GM08714 (cell line): ENCODE measurements around the gene NVL.

Experiments
- H3K4me3 ChIP-seq: fragments of 200-500 bp; sonication (Bioruptor generic); 2 replicates; pipeline ENCODE4 v1.5.1; 2014; ENCODE audit warnings: mild to moderate bottlenecking, low read length, inconsistent platforms
- ZNF274 ChIP-seq: IDR thresholded peaks from 2 replicates; pipeline ENCODE4 v1.6.1; 2012; ENCODE audit warnings: mild to moderate bottlenecking, low read depth, low read length

The NVL gene

DNA sequence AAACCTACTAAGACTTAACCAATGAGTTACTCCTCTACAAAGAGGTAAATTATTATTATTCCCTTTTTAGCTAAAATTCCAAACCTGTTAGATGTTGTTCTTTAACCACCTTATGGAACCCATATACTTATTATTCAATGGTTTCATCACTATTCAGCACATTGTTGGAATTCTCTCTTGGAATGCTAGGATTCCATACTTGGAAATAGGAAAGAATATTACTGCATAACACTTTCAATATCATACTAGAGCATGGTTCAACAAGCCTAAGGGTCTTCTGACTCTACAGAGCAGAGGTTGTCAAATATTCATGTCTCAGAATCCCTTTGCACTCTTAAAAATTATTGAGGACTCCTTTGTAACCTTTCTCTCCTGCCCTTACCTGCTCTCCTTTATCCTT, 77.5 kb downstream of the NVL start:
- TF ChIP-seq ZNF274 = no peak

DNA sequence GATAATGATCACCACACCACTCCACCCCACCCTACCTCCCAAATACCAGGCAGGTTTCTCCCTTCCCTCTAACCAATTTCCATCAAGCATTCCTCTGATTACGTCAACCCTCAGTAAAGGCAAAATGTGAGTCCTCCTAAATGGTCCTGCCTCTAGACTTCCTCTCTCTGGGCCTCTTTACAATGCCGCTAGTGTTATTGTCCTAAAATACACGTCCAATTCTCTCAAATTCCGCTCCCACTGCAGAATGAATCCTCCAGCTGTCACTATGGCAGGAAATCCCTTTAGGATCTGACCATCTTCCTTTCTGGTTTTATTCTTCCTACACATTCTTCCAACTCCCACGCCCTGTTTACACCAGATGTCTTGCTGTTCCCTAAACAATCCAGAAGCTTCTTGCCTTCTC, 78.2 kb downstream of the NVL start:
- no peak overlapping the region for H3K4me3 ChIP-seq
- TF ChIP-seq ZNF274 = no peak

More for the DNA sequence above, 77.5 kb downstream of the NVL start:
- no peak overlapping the region for H3K4me3 ChIP-seq

DNA sequence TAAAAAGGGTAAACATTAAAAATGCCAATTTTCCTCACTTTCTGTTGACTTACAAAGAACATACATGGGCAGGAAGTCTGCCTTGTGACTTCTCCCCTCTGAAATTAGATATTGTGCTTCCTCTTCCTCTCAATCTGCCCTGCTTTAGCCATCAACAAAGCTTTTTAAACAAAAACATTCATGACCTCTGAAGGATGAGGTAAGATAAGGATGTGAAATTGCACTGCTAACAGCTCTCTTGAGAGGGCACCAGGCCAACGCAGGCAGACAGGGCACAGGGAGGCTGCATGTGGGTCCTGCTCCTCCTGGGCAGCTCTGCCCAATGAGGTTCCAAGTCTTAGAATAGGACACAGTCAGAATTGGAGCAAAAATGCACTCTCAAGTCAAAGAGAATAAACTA, 84.8 kb downstream of the NVL start:
- no peak for TF ChIP-seq ZNF274
- H3K4me3 ChIP-seq = no peak overlapping the region

DNA sequence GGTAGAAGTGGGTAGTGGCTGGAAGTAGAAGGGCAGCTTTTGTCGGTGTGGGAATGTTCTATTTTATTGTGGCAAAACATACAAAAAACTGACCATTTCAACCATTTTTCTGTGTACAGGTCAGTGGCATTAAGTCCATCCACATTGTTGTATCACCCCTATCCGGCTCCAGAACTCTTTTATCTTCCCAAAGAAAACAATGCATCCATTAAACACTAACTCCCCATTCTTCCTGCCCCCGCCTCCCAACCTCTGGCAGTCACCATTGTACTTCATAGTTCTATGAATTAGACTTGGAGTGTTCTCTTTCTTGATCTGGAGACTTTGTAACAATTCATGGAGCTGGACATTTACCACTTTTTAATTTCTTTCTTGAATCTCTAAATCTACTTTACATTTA, 91.2 kb downstream of the NVL start:
- no peak overlapping the region for H3K4me3 ChIP-seq
- TF ChIP-seq ZNF274 = no peak

- TF ChIP-seq ZNF274 = no peak
- no peak overlapping the region for H3K4me3 ChIP-seq
These were observed 91.8 kb downstream of the NVL start for GRCh38 chr1:224238212-224238611.

DNA sequence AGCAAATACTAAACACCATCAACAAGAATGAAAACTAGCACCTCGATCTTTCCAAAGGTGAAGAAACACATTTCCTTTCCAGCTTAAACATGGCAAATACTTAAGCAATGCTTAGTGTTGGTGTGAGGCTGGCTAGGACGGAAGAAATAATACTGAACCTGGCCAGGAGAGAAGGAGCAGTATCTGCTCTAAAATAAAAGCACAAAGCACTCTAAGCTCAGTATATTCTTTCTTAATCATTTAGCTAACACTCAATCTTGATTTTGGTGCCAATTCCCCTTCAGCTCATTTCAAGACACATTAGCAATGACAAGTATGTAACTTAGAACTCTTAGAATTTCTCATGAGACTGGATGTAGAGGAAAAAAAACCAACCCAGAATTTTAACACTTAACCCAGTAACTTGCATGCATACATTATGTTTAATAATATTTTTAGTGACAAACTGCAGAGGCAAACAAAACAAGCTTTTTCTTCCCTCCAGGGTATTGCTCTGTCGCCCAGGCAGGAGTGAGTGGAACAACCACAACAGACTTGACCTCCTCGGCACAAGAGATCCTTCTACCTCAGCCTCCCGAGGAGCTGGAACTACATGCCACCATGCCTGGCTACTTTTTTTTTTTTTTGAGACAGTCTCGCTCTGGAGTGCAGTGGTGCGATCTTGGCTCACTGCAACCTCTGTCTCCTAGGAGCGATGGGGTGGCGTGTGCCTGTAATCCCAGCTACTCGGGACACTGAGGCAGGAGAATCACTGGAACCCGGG, 92.7 kb downstream of the NVL start:
- no peak overlapping the region for H3K4me3 ChIP-seq
- TF ChIP-seq ZNF274 = no peak

- no peak overlapping the region for H3K4me3 ChIP-seq
These were observed 94.0 kb downstream of the NVL start for GRCh38 chr1:224235813-224236493.

DNA sequence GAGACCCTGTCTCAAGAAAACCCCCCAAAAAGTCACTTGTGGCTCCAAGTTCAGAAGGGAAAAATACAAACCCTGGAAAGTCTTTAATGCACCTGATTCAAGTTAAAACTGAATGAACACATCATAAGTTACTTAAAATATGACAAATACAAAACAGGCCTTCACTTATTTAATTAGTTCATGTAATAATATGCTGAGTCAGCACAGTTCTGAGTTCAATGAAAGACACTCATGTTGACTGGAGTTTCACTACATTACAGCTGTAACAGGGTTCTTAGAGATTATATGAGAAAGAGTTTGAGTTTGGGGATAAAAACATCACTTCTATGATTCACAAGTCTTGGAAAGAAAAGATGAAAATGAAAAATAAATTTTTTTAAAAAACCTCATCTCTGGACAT, 96.0 kb downstream of the NVL start:
- no peak overlapping the region for H3K4me3 ChIP-seq
- TF ChIP-seq ZNF274 = no peak

More at GRCh38 chr1:224235813-224236493, 94.0 kb downstream of the NVL start:
- TF ChIP-seq ZNF274 = no peak

GRCh38 chr1:224226849-224227502, 103.0 kb downstream of the NVL start:
- TF ChIP-seq ZNF274 = no peak

GRCh38 chr1:224223819-224224714, 105.9 kb downstream of the NVL start:
- no peak overlapping the region for H3K4me3 ChIP-seq
- no peak for TF ChIP-seq ZNF274

More at GRCh38 chr1:224226849-224227502, 103.0 kb downstream of the NVL start:
- no peak overlapping the region for H3K4me3 ChIP-seq

DNA sequence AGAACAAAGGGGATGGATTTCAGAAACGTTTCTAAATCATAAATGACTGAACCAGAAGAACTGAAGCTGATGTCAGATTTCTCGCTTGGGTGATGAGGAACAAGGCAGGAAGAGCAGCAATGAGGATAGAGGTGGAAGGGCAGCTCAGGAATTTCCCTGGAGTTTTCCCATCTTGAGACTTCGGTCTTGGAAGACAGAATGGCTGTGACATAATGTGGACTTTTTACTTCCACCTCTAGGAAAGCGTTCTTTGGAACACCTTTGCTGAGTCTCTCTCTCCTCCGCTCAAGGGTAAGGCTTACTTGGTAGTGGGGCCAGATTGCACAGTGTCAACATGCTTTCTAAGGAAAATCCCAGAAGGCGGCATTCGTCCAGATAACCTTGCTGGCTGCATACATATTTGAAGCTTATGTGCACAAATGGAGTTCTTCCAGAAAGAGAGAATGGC, 110.3 kb downstream of the NVL start:
- TF ChIP-seq ZNF274 = no peak
- H3K4me3 ChIP-seq = no peak overlapping the region

- TF ChIP-seq ZNF274 = no peak
- no peak overlapping the region for H3K4me3 ChIP-seq
These were observed 110.9 kb downstream of the NVL start for GRCh38 chr1:224219011-224219611.
